Activated CD4-positive, alpha-beta T cell treated with anti-CD3 and anti-CD28 coated beads, Interleukin-2, amount 50 U/mL, for 1 hour (primary cell): ENCODE results near the gene NSRP1.
"Not testable (repeated sequence)": the region's sequence is repeated elsewhere in the genome, so short reads cannot be mapped to it uniquely, and the experiment has no call there.

Experiments used
- DNase-seq: peaks from one replicate; pipeline ENCODE4 v3.0.0-alpha.2; 2020

Gene NSRP1, protein sequence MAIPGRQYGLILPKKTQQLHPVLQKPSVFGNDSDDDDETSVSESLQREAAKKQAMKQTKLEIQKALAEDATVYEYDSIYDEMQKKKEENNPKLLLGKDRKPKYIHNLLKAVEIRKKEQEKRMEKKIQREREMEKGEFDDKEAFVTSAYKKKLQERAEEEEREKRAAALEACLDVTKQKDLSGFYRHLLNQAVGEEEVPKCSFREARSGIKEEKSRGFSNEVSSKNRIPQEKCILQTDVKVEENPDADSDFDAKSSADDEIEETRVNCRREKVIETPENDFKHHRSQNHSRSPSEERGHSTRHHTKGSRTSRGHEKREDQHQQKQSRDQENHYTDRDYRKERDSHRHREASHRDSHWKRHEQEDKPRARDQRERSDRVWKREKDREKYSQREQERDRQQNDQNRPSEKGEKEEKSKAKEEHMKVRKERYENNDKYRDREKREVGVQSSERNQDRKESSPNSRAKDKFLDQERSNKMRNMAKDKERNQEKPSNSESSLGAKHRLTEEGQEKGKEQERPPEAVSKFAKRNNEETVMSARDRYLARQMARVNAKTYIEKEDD

DNA sequence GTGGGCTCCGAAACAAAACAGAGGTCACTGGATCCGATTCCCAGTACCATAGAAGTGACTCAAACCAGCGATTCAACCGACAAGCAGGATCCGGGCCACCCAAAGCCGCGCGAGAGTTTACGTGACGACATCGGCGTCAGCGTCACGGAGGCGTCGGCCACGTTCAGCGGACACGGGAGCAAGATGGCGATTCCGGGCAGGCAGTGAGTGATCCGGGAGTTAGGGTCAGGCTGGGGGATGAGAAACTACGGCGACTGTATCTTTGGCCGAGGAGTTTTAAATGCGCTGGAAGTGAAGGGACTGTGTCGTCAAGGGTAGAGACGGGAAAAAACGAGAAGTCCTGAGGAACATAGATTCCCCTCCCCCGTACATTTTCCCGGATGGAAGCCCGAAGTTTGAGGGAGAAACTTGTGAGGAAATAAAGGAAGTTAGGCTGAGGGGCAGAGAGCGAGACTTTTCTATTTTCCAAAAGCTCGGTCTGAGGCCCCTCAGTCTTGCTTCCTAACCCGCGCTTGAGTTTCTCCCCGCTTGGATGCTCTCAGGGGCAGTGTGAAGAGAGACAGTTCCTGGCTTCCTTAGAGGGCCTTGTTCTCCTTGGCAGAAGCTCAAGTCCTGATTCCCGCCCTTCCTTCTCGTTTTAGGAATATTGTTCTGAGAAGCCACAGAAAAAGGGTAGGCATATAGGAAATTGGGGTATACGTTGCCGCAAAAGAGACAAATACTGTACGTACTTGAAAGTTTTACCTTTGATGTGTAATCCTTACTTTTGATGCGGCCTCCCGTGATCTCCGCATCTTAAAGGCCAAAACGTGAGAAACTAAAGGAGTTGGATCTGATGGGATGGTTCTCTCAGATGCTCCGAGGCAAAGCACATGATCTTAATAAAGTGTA lies at the start of gene NSRP1:
NSRP1 (plus strand) TSS at position 156 of the 891 bp plus-strand sequence; CDS start at position 184, 28 bp downstream.
- DNase-seq: peak; percentile 92

DNA sequence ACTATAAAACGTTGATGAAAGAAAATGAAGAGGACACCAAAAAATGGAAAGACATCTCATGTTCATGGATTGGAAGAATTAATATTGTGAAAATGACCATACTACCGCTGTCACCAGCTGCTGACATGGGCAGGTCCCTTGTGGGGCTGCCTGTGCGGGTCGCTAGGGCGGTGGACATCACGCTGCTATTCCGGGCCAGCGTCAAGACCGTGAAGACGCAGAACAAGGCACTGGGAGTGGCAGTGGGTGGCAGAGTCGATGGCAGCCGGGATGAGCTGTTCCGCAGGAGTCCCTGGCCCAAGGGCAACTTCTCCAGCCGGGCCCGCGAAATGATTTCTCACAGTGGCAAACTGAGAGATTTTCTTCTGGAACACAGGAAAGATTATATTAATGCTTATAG lies 48.2 kb upstream of the NSRP1 start:
- no peak for DNase-seq

DNA sequence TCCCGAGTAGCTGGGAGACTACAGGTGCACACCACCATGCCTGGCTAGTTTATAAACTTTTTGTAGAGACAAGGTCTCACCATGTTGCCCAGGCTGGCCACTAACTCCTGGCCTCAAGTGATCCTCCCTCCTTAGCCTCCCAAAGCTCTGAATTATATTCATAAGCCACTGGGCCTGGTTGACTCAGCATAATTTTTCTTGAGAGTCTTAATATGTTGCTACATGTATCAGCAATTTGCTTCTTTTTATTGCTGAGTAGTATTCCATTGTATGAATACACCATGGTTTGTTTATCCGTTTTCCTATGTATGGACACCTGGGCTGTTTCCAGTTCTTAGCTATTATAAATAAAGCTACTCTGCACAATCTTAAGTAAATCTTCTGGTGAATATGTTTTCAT lies 42.4 kb upstream of the NSRP1 start:
- no peak for DNase-seq

DNA sequence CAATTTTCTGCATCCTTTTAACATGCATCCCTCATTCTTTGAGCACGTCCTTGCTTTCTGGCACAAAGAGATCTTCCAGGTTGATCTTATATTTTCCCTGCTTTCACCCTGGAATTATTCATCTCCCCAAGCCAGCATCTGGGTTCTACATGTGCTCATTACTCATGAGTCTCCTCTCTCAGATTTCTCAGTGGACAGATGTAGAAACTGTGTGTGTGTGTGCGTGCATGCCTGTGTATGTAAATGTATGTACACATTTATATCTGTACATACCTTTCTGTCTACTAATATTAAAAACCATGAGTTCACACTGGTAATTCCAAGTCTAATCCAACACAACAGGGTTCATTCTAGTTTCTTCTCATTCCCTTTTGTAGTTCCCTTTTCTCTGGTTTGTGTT lies 41.9 kb upstream of the NSRP1 start:
- DNase-seq: no peak

DNA sequence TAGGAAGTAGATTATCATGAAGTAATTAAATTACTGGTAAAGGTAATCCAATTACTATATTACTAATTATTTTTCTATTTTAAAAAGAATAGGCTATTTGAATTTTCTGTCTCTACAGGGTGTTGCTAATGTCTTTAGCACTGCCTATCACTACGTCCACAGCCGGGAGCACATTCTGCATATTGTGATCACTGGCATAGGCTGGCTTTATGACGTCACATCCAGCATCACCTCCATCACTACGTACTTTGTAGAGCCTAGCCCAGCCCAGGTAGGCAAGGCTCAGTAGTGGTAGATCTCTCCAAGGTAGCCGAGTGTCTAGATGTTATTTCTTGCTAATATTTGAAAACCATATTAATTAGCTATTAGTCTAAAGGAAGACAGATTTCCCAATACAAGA lies 33.8 kb upstream of the NSRP1 start:
- no peak for DNase-seq

DNA sequence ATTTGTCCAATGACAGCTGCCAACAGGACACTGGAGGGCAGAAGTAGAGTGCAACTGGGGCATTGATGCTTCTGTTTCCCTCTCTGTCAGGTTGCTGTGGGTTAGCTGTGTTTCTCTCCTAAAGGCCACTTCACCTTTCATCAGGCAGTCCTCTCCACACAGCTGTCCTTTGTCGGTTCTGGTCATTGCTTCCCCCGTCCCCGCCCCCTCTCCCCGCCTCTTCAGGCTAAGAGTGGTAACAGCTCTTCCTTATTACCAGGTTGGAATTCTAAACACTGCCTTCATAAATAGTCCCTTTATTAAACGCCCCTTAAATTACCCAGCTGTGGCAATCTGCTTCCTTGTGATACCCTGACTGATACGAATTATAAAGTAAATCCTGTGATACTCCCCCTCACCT lies 31.8 kb upstream of the NSRP1 start:
- no peak for DNase-seq

DNA sequence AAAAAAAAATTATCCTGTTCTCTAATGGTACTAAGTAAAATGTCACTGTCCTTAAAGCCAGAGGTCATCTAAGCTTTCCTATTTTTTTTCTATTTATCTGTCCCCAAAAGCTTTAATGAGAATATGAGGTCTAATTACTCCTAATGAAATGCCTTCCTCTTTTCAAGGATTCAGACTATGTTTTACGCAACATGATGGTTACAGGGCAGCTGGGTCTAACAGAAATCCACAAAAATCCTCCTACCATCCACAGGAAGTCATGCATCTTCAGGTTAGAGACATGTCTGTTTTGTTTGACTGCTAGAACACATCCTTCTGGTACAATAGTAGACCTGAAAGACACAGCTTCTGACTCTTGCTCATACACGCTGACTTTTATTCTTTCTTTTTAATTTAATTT lies 29.7 kb upstream of the NSRP1 start:
- no peak for DNase-seq

DNA sequence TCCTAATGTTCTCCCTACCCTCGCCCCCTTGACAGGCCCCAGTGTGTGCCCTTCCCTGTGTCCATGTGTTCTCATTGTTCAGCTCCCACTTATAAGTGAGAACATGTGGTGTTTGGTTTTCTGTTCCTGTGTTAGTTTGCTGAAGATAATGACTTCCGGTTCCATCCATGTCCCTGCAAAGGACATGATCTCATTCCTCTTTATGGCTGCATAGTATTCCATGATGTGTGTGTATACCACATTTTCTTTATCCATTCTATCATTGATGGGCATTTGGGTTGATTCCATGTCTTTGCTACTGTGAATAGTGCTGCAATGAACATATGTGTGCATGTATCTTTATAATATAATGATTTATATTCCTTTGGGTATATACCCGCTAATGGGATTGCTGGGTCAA lies 29.2 kb upstream of the NSRP1 start:
- not testable (repeated sequence) for DNase-seq

DNA sequence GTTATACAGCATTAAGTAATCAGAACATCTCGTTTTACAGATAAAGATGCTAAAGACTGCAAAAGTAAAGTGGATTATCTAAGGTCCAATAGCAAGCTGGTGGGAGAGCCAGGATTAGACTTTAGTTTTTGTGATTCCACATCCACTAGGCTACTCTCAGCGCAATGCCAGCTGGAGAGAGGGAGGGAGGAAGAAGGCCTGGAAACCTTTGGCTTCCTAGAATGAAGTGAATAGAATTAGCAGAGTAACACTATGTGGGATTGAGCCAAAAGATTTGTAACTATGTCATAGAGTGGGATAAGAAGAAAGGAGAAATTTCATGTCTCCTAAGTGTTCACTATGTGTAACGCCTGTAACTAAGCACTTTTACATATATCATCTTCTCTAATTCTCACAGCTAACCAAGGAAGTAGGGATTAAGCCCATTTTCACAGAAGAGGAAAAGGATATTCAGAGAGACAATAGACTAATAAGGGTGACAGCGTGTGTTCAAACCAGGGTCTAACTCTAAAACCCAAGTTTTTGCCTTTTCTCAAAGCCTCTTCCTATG lies 25.4 kb upstream of the NSRP1 start:
- no peak for DNase-seq

DNA sequence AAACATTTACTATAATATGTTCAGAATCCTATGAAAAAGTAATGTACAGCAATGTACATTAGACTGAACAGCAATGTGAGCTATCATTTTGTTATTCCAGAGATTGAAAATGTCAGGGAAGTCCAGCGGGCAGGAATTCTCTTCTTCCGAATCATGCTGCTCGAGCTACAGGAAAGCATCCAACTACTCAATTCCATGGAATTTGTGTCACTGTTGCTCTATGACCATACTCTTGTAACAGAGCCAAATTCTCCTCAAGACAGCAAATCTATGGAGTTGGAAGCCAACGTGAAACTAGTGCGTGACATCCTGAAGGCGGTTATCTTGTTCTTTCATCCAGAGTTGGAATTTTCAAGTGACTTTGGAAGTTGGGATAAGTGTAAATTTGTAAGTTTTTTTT lies 24.8 kb upstream of the NSRP1 start:
- DNase-seq: no peak

DNA sequence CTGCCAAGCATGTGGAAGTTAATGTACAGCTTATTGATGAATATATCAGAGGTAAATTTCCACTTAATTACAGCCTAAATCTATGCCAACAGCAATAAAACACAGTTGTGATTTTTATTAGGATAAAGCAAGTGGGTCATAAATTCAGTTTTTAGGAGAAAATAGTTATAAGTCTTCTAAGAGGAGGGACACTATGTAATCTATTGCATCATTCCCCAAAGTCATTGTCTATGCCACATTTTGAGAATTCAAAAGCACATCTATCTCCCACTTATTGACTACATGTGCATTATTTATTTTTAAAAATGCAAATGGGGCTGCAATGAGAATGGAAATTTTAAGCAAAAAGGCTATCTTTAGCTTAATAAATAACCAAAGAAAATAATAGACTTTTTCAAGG lies 23.7 kb upstream of the NSRP1 start:
- DNase-seq: no peak

DNA sequence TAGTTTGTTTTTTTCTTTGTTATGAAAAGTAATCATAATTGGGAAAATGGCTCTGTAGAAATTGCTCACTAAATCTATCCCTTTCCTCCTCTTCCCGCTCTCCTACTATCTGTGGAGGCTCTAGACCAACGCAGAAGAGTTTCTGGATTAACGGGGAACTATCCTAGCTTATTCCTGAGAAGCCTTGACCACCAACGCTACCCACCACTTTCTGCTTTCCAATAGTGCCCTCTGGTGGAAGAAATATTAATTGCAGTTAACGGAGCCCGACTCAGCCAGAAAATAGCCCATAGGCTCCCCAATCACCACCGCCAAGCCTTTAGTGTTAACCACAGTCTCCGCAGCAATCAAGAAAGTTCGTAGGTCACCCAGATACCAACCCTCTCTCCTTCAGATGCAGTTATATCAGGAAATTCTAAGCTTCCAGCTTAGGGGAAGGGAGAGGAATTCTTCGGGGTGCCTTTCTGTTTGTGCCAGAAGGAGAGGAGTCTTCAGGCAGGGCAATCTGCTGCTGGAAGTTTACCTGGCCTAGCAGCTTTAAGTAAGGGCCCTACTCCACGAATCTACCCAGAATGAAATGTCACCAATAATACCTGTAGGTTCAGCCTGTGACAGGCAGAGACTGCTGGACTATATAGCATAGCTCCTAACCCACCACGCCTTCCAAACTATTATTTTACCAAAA lies 23.0 kb upstream of the NSRP1 start:
- DNase-seq: peak; percentile 24

DNA sequence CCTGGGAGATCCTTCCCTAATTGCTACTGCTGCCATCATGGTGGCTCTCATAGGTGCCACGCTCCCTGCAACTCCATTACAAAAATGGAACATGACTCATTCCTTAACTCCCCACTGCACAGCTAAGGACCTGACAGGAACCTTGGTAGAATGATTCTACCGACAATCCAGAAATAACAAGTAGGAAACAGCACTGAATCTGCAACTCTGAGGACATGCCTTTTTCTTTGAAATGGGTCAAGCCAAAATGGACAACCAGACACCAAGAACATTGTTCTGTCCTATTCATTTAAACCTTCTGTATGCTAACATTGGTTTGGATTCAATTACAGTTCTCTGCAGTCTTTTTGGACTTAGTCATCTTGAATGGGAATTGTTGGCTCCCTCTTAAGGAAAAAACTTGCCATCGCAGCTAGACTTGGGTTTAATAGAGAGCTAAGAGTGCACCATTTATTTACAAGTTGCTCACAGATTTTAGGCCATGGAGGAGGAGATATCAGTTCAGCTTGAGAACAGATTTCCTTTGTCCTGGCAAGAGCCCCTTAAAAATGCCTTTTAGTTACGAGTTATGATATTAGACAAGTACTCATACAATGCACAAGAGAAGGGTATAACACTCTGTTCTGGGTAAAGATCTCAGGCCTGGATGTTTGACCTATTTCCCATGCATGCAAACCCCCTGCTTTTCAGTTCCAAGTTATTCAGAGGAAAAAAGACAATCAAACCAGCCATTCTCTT lies 20.9 kb upstream of the NSRP1 start:
- DNase-seq: no peak

DNA sequence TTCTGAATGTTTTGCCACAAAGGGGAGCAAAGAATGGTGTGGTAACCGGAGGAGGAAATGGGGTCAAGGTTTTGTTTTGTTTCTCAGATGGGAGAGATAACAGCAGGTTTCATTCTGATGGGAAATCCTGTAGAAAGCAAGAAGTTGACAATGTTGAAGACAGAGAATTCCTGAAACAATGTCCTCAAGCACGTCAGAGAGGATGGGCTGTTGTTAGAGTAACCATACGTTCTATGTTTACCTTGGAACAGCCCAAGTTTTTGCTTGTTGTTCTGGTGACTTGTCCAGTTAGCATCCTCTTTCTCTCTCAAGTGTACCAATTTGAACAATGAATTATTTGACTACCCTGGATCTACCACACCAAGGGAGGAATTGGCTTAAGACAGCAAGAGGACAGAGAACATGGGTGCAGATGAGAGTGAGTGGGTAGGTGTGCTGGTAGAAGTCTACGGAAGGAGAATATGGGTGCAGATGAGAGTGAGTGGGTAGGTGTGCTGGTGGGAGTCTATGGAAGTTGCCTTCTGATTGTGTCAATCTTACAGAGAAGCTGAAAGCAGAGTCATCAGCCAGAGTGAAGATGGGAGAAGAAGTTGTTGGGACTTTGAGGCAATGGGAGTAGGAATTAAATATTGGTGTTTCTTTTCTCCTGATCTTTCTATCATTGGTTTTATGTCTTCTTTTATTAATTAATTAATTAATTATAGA lies 14.8 kb upstream of the NSRP1 start:
- DNase-seq: no peak

DNA sequence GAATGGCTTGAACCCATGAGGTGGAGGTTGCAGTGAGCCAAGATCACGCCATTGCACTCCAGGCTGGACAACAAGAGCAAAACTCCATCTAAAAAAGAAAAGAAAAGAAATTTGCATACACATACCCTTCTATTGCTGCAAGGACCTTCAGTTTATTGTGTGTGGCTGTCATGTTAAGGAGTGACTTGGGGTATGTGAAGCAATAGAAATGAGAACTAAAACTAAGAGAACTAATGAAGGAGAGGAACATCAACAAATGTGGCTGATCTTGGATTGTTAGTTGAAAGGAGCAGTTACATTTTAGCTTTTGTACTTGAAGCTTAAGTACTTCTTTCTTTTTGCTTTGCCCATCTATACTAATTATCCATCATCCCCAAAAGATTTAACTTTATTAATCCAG lies 12.7 kb upstream of the NSRP1 start:
- DNase-seq: no peak

DNA sequence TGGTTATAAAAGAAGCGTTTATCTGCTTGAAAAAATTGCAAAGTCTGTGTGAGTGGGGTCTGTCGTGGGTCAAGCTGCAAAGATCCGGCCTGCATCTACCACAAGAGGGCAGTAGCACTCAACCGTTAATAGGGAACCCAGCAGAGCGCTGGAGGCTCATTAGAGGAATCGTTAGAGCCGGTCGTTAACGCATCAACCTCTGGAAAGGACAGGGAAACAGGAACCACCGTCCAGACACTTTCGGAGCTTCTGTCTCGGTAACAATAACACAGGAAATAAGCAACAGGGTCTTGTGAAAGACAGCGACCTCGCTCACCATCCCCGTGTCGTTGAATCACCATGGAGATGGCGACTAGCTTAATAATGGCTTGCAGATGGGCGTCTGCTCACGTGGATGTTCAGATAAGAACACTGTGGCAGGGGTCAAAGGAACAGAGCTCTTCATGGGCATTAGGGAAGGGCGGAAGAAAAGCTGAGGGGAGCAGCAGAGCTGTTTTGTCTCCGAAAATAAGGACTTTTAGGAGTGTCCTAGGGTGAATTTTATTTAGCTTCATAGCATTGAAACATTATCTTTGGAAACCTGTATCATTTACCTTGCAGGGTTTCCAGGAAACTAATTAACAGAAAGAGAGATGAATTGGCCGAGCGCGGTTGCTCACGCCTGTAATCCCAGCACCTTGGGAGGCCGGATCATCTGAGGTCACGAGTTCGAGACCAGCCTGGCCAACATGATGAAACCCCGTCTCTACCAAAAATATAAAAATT lies 11.9 kb upstream of the NSRP1 start:
- DNase-seq: peak; percentile 64

DNA sequence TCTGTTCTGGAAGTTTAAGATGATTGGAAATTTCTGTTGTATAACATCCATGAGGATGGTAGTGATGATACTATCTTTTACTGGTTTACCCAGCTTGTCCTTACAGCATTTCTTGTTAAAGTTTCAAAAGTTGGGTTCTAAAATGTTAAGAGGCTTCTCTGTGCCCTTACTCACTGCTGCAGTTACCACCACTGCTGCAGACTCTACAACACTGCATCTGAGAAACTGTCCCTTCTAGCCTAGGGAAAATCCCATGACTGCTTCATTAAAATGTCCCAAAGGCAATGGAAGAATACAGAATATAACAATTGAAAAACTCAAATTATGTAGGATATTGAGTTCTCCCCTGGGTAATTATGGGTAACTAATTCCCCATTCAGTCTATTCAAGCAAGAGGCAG lies 3.8 kb upstream of the NSRP1 start:
- no peak for DNase-seq

DNA sequence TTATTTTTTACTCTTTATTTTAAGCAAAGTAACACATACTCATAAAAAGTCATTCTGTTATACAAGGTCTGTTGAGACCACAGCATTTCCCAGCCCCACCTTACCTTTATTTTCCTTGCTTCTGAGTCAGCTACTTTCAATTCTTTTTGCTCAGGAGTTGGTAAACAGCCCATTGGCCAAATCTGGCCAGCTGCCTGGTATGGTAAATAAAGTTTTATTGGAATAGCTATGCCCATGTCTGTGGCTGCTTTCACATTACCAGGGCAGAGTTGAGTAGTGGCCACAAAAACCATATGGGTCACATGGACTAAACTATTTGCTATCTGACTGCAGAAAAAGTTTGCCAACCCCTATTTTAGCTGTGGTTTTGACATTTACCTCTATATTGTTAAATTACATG lies 3.4 kb upstream of the NSRP1 start:
- no peak for DNase-seq

DNA sequence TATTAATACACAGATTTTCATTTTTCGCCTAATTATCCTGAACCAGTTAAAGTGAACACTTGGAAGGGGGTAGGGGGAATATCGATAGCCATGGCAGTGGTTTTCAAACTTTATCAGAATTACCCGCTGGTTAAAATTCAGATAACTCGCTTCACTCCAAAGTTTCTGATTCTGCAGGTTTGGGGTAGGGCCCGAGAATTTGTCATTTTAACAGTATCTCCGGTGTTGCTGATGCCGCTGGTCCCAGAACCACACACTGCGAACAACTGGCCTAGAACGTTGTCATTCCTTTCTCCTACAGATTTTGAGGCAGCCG lies 313 bp upstream of the NSRP1 start:
- no peak for DNase-seq

DNA sequence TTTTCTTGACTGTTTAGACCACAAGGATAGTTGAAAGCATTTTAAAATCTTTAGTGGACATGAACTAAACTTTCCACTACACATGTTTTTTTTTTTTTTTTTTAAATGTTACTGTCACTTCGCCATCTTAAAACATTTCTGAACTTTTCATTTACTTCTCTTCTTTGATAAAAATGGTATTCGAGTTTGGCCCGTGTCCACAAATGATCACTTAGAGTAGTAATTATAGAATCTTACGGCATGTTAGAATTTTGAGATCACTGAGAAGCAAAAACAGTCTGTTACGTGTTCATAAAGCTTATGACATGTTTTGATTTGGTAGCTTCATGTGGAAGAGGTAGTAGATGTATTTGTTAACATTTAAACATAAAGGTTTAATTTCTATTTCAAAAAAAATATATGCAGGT lies 1.1 kb downstream of the NSRP1 start:
- no peak for DNase-seq

DNA sequence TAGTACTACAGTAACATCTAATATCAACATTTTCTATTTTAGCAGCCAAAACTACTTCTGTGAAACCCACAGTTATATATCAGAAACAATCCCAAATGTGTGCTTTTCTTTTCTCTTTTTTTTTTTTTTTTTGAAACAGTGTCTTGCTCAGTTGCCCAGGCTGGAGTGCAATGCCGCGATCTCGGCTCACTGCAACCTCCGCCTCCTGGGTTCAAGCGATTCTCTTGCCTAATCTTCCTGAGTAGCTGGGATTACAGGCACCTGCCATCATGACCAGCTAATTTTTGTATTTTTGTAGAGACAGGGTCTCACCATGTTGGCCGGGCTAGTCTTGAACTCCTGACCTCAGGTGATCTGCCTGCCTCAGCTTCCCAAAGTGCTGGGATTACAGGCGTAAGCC lies 2.0 kb downstream of the NSRP1 start:
- DNase-seq: not testable (repeated sequence)
